GM10266 (cell line): ENCODE measurements around the gene CALHM2.
"Not testable (repeated sequence)": the region's sequence is repeated elsewhere in the genome, so short reads cannot be mapped to it uniquely, and the experiment has no call there.

Experiments
- DNase-seq: peaks from one replicate; pipeline ENCODE4 v3.0.0; 2012; ENCODE audit errors: extremely low spot score
- CTCF ChIP-seq: IDR thresholded peaks from 2 replicates; pipeline ENCODE4 v1.5.1; 2012; ENCODE audit warnings: mild to moderate bottlenecking, low read depth; ENCODE audit not compliant: control insufficient read depth, insufficient read depth; ENCODE audit errors: missing control alignments

CALHM2 gene

GRCh38 chr10:103428989-103429643 lies 23.1 kb downstream of the CALHM2 start:
- no peak for DNase-seq
- no peak for TF ChIP-seq CTCF

DNA sequence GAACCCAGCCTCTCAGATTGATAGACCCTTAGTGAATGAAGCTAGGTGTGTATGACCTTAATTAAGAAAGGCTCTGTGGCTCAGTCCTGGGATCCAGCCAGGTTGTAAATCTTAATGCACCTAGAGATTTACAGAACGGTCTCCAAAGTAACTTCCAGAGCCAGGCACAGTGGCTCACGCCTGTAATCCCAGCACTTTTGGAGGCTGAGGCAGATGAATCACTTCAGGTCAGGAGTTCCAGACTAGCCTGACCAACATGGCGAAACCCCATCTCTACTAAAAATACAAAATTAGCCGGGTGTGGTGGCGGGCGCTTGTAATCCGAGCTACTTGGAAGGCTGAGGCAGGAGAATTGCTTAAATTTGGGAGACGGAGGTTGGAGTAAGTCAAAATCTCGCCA lies 24.3 kb downstream of the CALHM2 start:
- DNase-seq: no peak
- no peak for TF ChIP-seq CTCF

DNA sequence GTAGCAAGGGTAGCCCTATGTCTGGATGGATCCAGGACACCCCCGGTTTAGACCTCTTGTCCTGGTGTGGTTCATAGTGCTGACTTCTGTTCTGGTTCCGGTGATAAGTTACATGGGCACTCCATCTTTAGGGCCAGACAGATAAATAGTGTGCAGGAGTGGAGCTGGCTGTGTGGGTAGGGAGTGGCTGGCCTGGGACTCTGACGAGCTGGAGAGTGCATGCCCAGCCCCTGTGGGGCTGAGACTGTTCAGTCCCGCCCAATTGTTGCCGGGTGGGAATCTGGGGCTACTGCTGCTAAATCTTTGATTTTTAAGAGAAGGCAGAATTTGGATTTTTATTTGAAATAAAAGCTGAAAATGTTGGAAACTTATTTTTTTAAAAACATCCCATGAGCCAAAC lies 28.4 kb downstream of the CALHM2 start:
- no peak for TF ChIP-seq CTCF
- no peak for DNase-seq

DNA sequence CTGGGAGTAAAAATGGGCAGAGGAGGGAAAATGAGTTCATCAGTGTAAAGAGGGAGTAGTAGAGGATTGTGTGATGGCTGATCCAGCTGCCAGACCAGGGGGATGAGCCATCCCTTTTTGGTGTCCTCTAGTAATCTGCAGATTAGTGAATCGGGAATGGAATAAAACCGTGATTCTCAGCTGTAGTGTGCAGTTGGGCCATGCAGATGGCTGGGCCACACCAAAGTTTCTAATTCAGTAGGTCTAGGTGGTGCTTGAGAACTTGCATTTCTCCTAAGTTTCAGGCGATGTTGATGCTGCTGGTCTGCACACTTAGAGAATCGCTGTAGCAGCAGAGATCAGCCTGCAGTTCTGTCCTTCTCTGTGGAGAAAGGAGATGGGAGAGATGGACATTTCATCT lies 33.1 kb downstream of the CALHM2 start:
- no peak for TF ChIP-seq CTCF
- DNase-seq: no peak

- DNase-seq: no peak
- no peak for TF ChIP-seq CTCF
Measured at GRCh38 chr10:103417601-103418000, 34.6 kb downstream of the CALHM2 start.

DNA sequence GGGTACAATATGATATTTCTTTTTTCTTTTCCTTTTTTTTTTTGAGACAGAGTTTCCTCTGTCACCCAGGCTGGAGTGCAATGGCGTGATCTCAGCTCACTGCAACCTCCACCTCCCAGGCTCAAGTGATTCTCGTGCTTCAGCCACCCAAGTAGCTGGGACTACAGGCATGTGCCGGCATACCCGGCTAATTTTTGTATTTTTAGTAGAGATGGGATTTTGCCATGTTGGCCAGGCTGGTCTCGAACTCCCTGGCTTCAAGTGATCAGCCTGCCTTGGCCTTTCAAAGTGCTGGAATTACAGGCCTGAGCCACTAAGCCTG lies 35.1 kb downstream of the CALHM2 start:
- DNase-seq: not testable (repeated sequence)

DNA sequence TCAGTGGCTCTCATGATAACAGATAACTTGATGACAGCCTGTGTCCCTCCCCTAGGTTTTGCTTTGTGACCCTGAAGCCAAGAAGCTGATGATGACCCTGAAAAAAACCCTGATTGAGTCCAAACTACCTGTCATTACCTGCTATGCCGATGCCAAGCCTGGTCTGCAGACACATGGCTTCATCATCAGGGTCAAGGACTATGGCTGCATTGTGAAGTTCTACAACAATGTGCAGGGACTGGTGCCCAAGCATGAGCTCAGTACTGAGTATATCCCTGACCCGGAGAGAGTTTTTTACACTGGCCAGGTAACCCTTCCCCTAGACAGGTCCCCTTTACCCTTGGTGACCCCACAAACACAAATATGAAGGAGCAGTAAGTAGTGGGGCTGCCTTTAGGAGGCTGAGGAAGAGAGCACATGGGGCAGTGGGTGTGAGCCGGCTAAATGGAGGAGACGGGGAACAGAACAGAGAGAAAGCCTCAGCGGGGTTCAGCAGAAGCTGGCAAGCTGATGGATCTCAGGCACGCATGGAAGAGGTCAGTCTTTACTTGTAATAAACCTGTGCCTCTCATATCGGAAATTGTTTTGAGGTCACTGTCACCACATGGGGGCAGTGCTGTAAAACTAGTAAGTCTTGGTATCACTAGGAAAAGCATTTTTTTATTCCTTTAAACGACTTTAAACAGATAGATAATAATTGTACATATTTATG lies 35.6 kb downstream of the CALHM2 start:
- peak; percentile 59 for DNase-seq
- TF ChIP-seq CTCF: peak; percentile 73
